ENCODE data around the gene MED13L.

- no peak for TF ChIP-seq CTCF (IDR thresholded peaks at IDR 0.05)
- TF ChIP-seq EP300 (IDR thresholded peaks at IDR 0.05) = no peak
- no peak for TF ChIP-seq POLR2A (IDR thresholded peaks at IDR 0.05)
These were observed 133.6 kb downstream of the MED13L start for GRCh38 chr12:116143909-116144308.
